Fibroblast of lung (primary cell): Measurements from ENCODE around the gene PYGB. TPM values are rescaled to one million over a fixed set of nuclear protein-coding genes. Genes with fewer than 3 reads are reported as not detected.

Experiments
- DNase-seq, 2 donors: peaks; one replicate each; pipeline versions ENCODE4 v3.0.0 to v3.0.0-alpha.2; 2010; ENCODE audit warnings: low read depth in 2 of 2
- H2AFZ ChIP-seq: 2 replicates; pipeline ENCODE4 v1.5.1; 2012; ENCODE audit warnings: low read length, control low read depth, inconsistent platforms
- H3K27ac ChIP-seq: 2 replicates; pipeline ENCODE4 v1.5.1; 2011; ENCODE audit warnings: low read length, control low read depth; ENCODE audit not compliant: insufficient read depth
- H3K27me3 ChIP-seq: 2 replicates; pipeline ENCODE4 v1.5.1; 2011; ENCODE audit warnings: mild to moderate bottlenecking, low read length; ENCODE audit not compliant: control insufficient read depth, insufficient read depth
- H3K36me3 ChIP-seq: 2 replicates; pipeline ENCODE4 v1.5.1; 2011; ENCODE audit warnings: low read length; ENCODE audit not compliant: control insufficient read depth, insufficient read depth
- H3K4me1 ChIP-seq: 2 replicates; pipeline ENCODE4 v1.5.1; 2011; ENCODE audit warnings: low read length; ENCODE audit not compliant: control insufficient read depth, insufficient read depth; ENCODE audit errors: extremely low read depth
- H3K4me2 ChIP-seq: 2 replicates; pipeline ENCODE4 v1.5.1; 2011; ENCODE audit warnings: low read length, control low read depth; ENCODE audit not compliant: insufficient read depth; ENCODE audit errors: extremely low read depth
- H3K4me3 ChIP-seq, 4 experiments: fragments of 200-600 bp in 1 of 4; sonication (generic) in 1 of 4; replicated peaks in 1 of 4; 2 replicates each; pipeline ENCODE4 v1.5.1; 2011 to 2016; ENCODE audit warnings: low read length in 4 of 4, low read depth in 3 of 4, mild to moderate bottlenecking in 3 of 4, control low read depth in 2 of 4, inconsistent platforms in 1 of 4, mixed read lengths in 1 of 4; ENCODE audit not compliant: insufficient read depth in 1 of 4; ENCODE audit errors: control extremely low read depth in 1 of 4
- H3K79me2 ChIP-seq: 2 replicates; pipeline ENCODE4 v1.5.1; 2012; ENCODE audit warnings: mild to moderate bottlenecking, low read length, inconsistent platforms; ENCODE audit not compliant: control insufficient read depth, insufficient read depth
- H3K9ac ChIP-seq: 2 replicates; pipeline ENCODE4 v1.5.1; 2011; ENCODE audit warnings: mild to moderate bottlenecking, low read length, control low read depth; ENCODE audit not compliant: insufficient read depth
- H3K9me3 ChIP-seq: 2 replicates; pipeline ENCODE4 v1.5.1; 2012; ENCODE audit warnings: low read depth, low read length; ENCODE audit not compliant: control insufficient read depth, insufficient read depth
- H4K20me1 ChIP-seq: 2 replicates; pipeline ENCODE4 v1.5.1; 2011; ENCODE audit warnings: low read length; ENCODE audit not compliant: control insufficient read depth, insufficient read depth; ENCODE audit errors: extremely low read depth
- CTCF ChIP-seq, 2 donors: IDR thresholded peaks in 1 of 2; conservative IDR thresholded peaks in 1 of 2; 1 replicate in 1 of 2; 2 replicates in 1 of 2; pipeline ENCODE4 v1.5.1; 2011 to 2012; ENCODE audit warnings: low read length in 2 of 2, control low read depth in 1 of 2, inconsistent platforms in 1 of 2, low read depth in 1 of 2, mild to moderate bottlenecking in 1 of 2
- EZH2 ChIP-seq: IDR thresholded peaks from 2 replicates; pipeline ENCODE4 v1.5.1; 2012; ENCODE audit warnings: low read length, control low read depth, mild to moderate bottlenecking; ENCODE audit errors: missing control alignments
- polyA plus RNA-seq, 2 donors: library from polyadenylated mRNA; depleted of rRNA in 1 of 2; stranded (reverse) in 1 of 2; unstranded in 1 of 2; fragments of >200 nt; gene quantifications; 2 replicates each; pipeline ENCODE4 v1.2.1, GENCODE V29; 2011 to 2012; ENCODE audit warnings: missing spikeins in 1 of 2
- total RNA-seq: library from RNA; depleted of rRNA; stranded (reverse); fragments of >200 nt; gene quantifications from 2 replicates; pipeline ENCODE4 v1.2.1, GENCODE V29; 2014

Gene PYGB
- total and polyA plus RNA-seq, 2 donors (not counting 1 experiment from before 2014, with no cell fraction given): 37.0 to 89.5 TPM

GRCh38 chr20:25207960-25208534 is 39.8 kb upstream of the PYGB start:
- no peaks in the 10 kb centered on the region for H3K9me3 ChIP-seq
- no peaks in the 10 kb centered on the region for H4K20me1 ChIP-seq
- no peak overlapping the region for H2AFZ ChIP-seq
- no peak overlapping the region for H3K9ac ChIP-seq
- peaks cover 13% of the 10 kb centered on the region for H3K79me2 ChIP-seq
- no peaks in the 10 kb centered on the region for H3K27me3 ChIP-seq
- DNase-seq: no peak
- no peak overlapping the region for H3K4me2 ChIP-seq
- TF ChIP-seq CTCF (conservative IDR thresholded peaks at IDR 0.05 in 1 of 2, IDR thresholded peaks at IDR 0.05 in 1 of 2; ENCODE audit: low read depth in 1 of 2, low read length in 2 of 2): no peak
- TF ChIP-seq EZH2: no peak
- H3K27ac ChIP-seq: no peak overlapping the region
- no peaks in the 10 kb centered on the region for H3K4me1 ChIP-seq
- no peak overlapping the region for H3K4me3 ChIP-seq
- H3K36me3 ChIP-seq: peaks cover 6% of the 10 kb centered on the region

GRCh38 chr20:25209400-25209799 is 38.5 kb upstream of the PYGB start:
- Histone ChIP-seq H3K27me3 (no peaks in the 10 kb centered on the region), H3K79me2 (peaks cover 12% of the 10 kb centered on the region), H4K20me1 (no peaks in the 10 kb centered on the region), H3K27ac (no peak overlapping the region), H3K36me3 (peaks cover 7% of the 10 kb centered on the region), H3K9ac (no peak overlapping the region), H3K4me3 (no peak overlapping the region), H3K4me2 (no peak overlapping the region), H2AFZ (no peak overlapping the region), H3K9me3 (no peaks in the 10 kb centered on the region), H3K4me1 (no peaks in the 10 kb centered on the region)
- no peak for DNase-seq
- TF ChIP-seq EZH2 (no peak), CTCF (conservative IDR thresholded peaks at IDR 0.05 in 1 of 2, IDR thresholded peaks at IDR 0.05 in 1 of 2; ENCODE audit: low read depth in 1 of 2, low read length in 2 of 2) (no peak)

GRCh38 chr20:25209911-25210310 is 38.0 kb upstream of the PYGB start:
- no peak for DNase-seq
- H3K9ac ChIP-seq: no peak overlapping the region
- H3K4me2 ChIP-seq: no peak overlapping the region
- no peaks in the 10 kb centered on the region for H3K9me3 ChIP-seq
- TF ChIP-seq EZH2 (no peak), CTCF (conservative IDR thresholded peaks at IDR 0.05 in 1 of 2, IDR thresholded peaks at IDR 0.05 in 1 of 2; ENCODE audit: low read depth in 1 of 2, low read length in 2 of 2) (no peak)
- H3K79me2 ChIP-seq: peaks cover 8% of the 10 kb centered on the region
- no peaks in the 10 kb centered on the region for H3K4me1 ChIP-seq
- H4K20me1 ChIP-seq: no peaks in the 10 kb centered on the region
- peaks cover 7% of the 10 kb centered on the region for H3K36me3 ChIP-seq
- no peak overlapping the region for H2AFZ ChIP-seq
- H3K27me3 ChIP-seq: no peaks in the 10 kb centered on the region
- H3K4me3 ChIP-seq: no peak overlapping the region
- H3K27ac ChIP-seq: no peak overlapping the region
